SJCRH30 (cell line): Measurements from ENCODE around the gene VSIR. TPM values are rescaled to one million over a fixed set of nuclear protein-coding genes. Genes with fewer than 3 reads are reported as not detected.

Experiments
- DNase-seq, 2 experiments: peaks; one replicate each; pipeline ENCODE4 v3.0.0-alpha.2; 2015 to 2020
- H3K27ac ChIP-seq: fragments of 250-450 bp; sonication (Bioruptor Pico); 2 replicates; pipeline ENCODE4 v1.5.1; 2020; ENCODE audit warnings: mild to moderate bottlenecking, moderate library complexity
- H3K27me3 ChIP-seq: fragments of 250-450 bp; sonication (Bioruptor Pico); 2 replicates; pipeline ENCODE4 v1.5.1; 2020; ENCODE audit warnings: mild to moderate bottlenecking, moderate library complexity
- H3K36me3 ChIP-seq: fragments of 250-450 bp; sonication (Bioruptor Pico); 2 replicates; pipeline ENCODE4 v1.5.1; 2020; ENCODE audit warnings: mild to moderate bottlenecking, moderate library complexity
- H3K4me1 ChIP-seq: fragments of 250-450 bp; sonication (Bioruptor Pico); 2 replicates; pipeline ENCODE4 v1.5.1; 2020; ENCODE audit warnings: mild to moderate bottlenecking, moderate library complexity
- H3K4me3 ChIP-seq: fragments of 250-450 bp; sonication (Bioruptor Pico); 2 replicates; pipeline ENCODE4 v1.5.1; 2020; ENCODE audit warnings: mild to moderate bottlenecking, moderate library complexity
- H3K9me3 ChIP-seq: fragments of 250-450 bp; sonication (Bioruptor Pico); replicated peaks from 2 replicates; pipeline ENCODE4 v1.5.1; 2020; ENCODE audit warnings: mild to moderate bottlenecking, moderate library complexity
- total RNA-seq: library from RNA; depleted of rRNA; stranded (reverse); fragments of >200 nt; shearing (Covaris generic); gene quantifications from 2 replicates; pipeline ENCODE4 v1.2.3, GENCODE V29; 2014

The VSIR gene
- total RNA-seq, 1 experiment from 2014 or later = 2.6 TPM

DNA sequence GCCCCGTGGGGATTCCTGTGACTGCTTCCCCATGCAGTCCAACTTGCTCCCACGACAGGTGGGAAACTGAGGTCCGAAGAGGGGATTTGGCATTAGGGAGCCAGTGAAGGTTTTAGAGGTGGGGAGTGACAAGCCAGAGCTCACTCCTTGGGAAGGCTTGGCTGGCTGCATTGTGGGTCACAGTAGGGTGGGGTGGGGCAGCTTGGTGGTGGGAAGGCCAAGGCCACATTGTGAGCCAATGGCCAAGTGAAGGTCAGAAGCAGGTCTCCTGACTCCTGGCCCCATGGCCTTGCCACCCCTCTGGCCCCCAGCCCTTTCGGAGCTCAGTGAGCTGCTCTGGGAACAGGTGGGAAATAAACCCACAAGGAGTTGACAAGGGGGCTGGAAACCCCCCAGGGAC is 56.3 kb downstream of the VSIR start:
- no peak for DNase-seq
- Histone ChIP-seq H3K4me1 (peaks cover 9% of the 10 kb centered on the region), H3K27ac (no peak overlapping the region), H3K27me3 (no peaks in the 10 kb centered on the region), H3K9me3 (no peaks in the 10 kb centered on the region), H3K36me3 (no peaks in the 10 kb centered on the region), H3K4me3 (no peak overlapping the region)

GRCh38 chr10:71716426-71716825 is 56.9 kb downstream of the VSIR start:
- Histone ChIP-seq H3K27me3 (no peaks in the 10 kb centered on the region), H3K4me3 (no peak overlapping the region), H3K36me3 (no peaks in the 10 kb centered on the region), H3K27ac (no peak overlapping the region), H3K4me1 (peaks cover 9% of the 10 kb centered on the region), H3K9me3 (no peaks in the 10 kb centered on the region)
- DNase-seq = no peak

DNA sequence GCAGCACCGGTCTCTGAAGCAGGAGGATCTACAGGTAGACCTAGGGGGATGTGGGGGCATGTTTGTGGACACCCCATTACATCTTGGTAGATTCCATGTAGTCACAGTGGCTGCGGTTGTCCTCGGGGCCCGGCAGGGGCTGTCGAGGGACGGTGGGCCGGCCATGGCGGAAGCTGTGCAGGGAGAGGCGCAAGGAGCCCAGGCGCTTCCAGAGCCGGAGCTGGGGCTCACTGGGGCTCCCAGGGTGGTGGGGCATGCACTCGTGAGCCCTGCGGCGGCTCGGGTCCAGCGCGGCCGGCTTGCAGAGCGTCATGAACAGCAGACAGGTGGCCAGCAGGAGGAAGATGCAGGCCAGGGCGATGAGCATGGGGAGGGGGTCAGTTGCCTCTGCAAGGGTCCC is 57.5 kb downstream of the VSIR start:
- Histone ChIP-seq H3K4me1 (peaks cover 9% of the 10 kb centered on the region), H3K27ac (no peak overlapping the region), H3K4me3 (no peak overlapping the region), H3K27me3 (no peaks in the 10 kb centered on the region), H3K36me3 (no peaks in the 10 kb centered on the region), H3K9me3 (no peaks in the 10 kb centered on the region)
- DNase-seq = no peak

DNA sequence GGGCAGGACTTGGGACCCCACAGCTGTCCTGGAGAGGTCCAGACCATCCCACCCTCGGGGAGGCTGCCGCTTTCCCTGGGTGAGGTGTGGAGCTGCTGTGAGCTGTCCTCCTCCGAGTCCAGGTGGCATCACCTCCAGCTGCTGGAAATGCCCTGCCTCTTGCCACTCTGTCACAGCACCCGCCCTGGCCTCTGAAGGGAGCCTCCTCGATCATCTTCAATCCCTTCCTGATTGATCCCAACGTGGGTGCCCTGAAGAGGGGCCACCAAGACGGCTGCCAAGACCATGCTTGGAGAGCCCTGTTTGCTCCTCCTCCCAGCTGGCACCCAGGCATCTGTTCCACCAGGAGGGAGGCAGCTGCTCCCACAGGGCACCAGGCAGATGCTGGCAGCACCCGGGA is 58.3 kb downstream of the VSIR start:
- DNase-seq = no peak

GRCh38 chr10:71714592-71714991 is 58.7 kb downstream of the VSIR start:
- no peak overlapping the region for H3K4me3 ChIP-seq
- no peaks in the 10 kb centered on the region for H3K36me3 ChIP-seq
- H3K4me1 ChIP-seq = peaks cover 9% of the 10 kb centered on the region
- H3K27me3 ChIP-seq = no peaks in the 10 kb centered on the region
- no peaks in the 10 kb centered on the region for H3K9me3 ChIP-seq
- H3K27ac ChIP-seq = no peak overlapping the region
- no peak for DNase-seq

More for the DNA sequence above, 58.3 kb downstream of the VSIR start:
- Histone ChIP-seq H3K4me1 (peaks cover 9% of the 10 kb centered on the region), H3K36me3 (no peaks in the 10 kb centered on the region), H3K27ac (no peak overlapping the region), H3K9me3 (no peaks in the 10 kb centered on the region), H3K27me3 (no peaks in the 10 kb centered on the region), H3K4me3 (no peak overlapping the region)

DNA sequence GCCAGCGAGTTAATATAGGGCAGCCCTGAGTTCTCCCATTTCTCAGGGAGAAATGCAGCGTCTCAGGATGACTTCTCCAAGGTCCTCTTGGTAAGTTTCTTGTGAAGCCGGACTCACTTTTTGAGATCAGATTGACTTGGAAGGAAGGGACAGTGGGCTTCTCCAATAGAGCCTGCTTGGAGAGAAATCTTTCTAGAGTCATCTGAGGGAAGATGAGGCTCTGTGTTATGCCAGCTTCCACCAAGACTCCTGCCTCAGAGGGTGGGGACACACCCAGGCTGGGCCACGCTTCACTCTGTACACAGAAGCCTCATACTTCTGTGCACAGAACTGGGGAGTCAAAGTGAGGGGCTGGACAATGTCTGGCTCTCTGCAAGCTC is 59.3 kb downstream of the VSIR start:
- Histone ChIP-seq H3K27ac (no peak overlapping the region), H3K4me1 (peaks cover 9% of the 10 kb centered on the region), H3K27me3 (no peaks in the 10 kb centered on the region), H3K36me3 (no peaks in the 10 kb centered on the region), H3K9me3 (no peaks in the 10 kb centered on the region), H3K4me3 (no peak overlapping the region)
- no peak for DNase-seq

DNA sequence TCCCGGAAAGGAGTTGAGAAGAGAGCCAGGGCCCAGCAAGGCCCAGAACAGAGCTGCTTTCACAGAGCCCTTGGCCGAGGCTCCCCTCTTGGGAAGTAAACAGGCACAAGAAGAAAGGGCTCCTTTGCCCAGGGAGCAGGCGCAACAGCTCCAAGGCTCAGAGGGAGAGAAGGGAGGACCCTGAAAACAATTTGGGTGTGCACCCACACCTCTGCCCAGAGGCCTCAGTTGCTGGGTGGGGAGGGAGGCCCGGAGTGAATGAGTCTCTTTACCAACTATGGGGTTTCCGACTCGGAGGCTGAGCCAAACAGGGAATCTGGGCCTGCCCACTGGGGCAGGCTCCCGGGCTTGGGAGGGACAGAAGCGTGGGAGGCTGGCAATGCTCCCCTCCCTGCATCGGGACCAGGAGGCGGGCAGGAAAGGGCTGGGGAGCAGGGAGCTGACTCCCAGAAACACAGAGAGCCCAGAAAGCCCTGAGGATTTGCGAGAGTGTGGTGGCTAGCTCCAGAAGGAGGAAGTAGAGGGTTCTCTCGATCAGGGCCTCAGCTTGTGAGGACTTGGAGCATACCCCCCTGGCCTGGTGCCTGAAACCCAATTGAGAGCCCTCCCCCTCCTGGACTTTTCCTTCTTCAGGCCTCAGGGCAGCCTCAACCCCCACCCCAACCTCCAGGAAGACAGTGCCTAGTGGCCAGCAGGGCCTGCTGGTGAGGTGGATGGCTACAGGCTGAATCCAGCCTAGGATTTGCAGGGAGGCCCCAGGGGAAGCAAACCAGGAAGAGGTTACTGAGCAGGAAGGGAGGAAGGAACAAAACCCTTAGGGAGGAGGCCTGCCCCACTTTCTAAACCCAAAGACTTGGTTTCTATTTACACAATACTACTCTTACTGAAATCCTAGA is 59.9 kb downstream of the VSIR start:
- H3K4me3 ChIP-seq = no peak overlapping the region
- H3K36me3 ChIP-seq = no peaks in the 10 kb centered on the region
- H3K4me1 ChIP-seq = peaks cover 9% of the 10 kb centered on the region
- H3K27me3 ChIP-seq = no peaks in the 10 kb centered on the region
- DNase-seq = peak in 1 of 2 experiments; percentile 23
- no peak overlapping the region for H3K27ac ChIP-seq
- H3K9me3 ChIP-seq = no peaks in the 10 kb centered on the region

DNA sequence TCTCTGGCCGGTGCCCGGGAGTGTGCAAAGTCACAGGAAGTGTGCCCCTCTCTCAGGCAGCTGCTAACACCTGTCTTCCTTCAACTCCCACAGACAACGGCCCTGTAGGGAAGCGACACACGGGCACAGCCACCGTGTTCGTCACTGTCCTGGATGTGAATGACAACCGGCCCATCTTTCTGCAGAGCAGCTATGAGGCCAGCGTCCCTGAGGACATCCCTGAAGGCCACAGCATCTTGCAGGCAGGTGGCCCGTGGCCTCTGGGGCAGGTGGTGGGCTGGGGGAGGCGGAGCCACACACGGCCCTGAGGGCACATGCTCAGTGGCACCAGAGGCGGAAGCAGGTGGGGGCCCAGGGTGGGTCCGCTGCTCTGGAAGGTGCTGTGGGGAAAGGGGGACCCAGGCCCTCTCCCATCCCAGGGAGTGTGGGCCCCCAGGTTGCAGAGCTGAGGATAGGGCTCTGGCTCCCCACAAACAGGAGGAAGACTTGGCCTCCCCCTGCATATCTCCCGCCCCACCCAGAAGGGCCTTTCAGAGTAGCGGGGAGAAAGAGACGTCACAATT is 60.7 kb downstream of the VSIR start:
- Histone ChIP-seq H3K27me3 (no peaks in the 10 kb centered on the region), H3K4me1 (peaks cover 9% of the 10 kb centered on the region), H3K36me3 (no peaks in the 10 kb centered on the region), H3K4me3 (no peak overlapping the region), H3K9me3 (no peaks in the 10 kb centered on the region), H3K27ac (no peak overlapping the region)
- DNase-seq = no peak

DNA sequence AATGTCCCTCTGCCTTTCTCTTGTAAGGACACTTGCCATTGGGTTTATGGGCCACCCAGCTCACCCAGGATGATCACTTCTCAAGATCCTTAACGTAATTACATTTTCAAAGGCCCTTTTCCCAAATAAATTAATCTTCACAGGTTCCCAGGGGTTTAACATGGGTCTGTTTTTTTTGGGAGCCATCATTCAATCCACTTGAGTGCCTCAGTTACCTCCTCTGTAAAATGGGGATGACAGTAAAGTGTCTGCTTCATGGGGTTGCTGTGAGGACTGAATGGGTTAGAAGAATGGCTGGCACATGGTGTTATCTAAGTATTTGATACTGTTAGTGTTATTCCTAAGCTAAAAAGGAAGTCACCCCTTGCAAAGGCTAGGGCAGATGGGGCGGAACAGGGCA is 61.1 kb downstream of the VSIR start:
- no peaks in the 10 kb centered on the region for H3K36me3 ChIP-seq
- peaks cover 9% of the 10 kb centered on the region for H3K4me1 ChIP-seq
- H3K27ac ChIP-seq = no peak overlapping the region
- no peak overlapping the region for H3K4me3 ChIP-seq
- DNase-seq = no peak
- no peaks in the 10 kb centered on the region for H3K27me3 ChIP-seq
- H3K9me3 ChIP-seq = no peaks in the 10 kb centered on the region

DNA sequence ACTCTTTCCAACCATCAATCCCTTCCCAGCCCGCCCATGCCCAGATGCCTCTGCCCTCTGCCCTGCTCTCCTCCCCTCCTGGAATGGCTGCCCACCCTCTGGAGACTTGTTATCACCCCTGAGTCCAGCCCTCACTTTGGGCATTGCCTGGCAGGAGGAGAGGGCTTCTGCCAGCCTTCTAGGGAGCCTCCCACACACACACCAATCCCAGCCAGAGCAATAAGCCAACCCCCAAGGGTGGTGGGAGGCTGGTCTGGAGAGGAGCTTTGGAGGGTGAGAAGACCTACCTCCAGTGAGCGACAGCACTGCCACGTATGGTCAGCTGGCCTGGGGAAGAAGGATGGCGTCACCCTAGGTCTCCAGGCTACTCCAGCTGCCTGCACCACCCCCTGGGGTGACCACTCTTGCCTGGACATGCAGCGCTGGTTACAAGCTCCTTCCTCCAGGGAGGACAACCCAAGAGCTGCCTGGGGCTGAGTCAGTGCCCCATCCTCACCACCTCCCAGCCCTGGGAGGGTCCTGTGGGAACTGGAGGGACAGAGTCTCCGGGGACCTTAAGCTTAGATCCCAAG is 62.2 kb downstream of the VSIR start:
- H3K4me1 ChIP-seq = peaks cover 9% of the 10 kb centered on the region
- no peak overlapping the region for H3K4me3 ChIP-seq
- H3K9me3 ChIP-seq = no peaks in the 10 kb centered on the region
- no peak overlapping the region for H3K27ac ChIP-seq
- peak in 1 of 2 experiments; percentile 30 for DNase-seq
- no peaks in the 10 kb centered on the region for H3K27me3 ChIP-seq
- no peaks in the 10 kb centered on the region for H3K36me3 ChIP-seq

DNA sequence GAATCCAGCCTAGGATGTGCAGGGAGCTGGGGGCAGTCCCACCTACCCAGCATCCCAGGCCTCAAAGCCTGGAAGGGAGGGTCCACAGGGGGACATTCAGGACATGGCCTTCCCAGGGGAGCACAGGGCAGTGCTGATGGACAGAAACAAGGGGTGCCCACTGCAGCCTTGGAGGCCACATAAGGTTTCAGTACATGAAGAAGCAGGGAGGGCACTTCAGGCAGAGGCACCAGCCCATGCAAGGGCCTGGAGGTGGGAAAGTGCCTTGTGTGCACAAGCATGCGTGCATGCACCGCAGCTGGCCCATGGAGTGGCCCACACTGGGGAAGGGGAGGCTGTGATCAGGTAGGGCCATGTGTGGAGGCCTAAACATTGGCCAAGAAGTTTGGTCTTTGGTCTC is 62.8 kb downstream of the VSIR start:
- Histone ChIP-seq H3K9me3 (no peaks in the 10 kb centered on the region), H3K36me3 (no peaks in the 10 kb centered on the region)
- DNase-seq = no peak

DNA sequence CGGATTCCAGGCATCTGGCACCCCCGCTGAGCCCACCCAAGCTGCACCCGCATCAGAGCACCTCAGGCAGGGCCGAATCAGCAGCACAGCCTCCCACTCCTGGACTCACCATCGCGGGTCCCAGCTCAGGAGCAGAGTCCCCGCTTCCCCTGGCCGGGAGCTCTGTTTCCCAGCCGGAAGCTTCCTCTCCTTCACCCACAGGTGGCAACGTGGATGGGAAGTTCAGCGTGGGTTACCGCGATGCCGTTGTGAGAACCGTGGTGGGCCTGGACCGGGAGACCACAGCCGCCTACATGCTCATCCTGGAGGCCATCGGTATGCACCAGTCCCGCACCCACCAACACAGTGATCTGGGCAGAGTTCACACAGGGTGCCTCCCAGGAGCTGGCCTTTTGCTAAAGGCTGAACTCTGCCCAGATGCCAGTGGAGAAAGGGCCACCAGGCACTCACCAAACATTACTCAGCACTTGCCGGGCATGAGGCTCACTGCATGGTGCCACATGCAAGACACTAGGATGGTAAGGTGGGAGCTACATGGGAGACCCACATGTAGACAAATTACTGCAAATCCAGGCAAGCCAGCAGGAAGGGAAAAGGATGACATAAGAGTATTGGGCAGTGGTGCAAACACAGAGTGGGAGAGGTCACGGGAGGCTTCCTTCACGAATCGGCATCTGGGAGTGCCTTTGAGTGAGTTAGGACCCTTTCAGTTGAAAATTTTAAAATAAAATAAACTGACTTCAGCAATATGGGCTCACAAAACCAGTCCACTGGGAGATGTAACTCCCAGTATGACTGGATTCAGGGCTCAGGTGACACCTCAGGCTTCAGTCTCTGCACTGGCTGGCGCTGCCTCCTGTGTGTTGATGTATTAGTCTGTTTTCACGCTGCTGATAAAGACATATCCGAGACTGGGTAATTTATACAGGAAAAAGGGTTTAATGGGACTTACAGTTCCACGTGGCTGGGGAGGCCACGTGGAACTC is 64.1 kb downstream of the VSIR start:
- no peaks in the 10 kb centered on the region for H3K9me3 ChIP-seq
- peaks cover 9% of the 10 kb centered on the region for H3K4me1 ChIP-seq
- no peak overlapping the region for H3K27ac ChIP-seq
- DNase-seq = no peak
- no peaks in the 10 kb centered on the region for H3K27me3 ChIP-seq
- no peak overlapping the region for H3K4me3 ChIP-seq
- no peaks in the 10 kb centered on the region for H3K36me3 ChIP-seq

More for the DNA sequence above, 62.8 kb downstream of the VSIR start:
- no peak overlapping the region for H3K27ac ChIP-seq
- no peak overlapping the region for H3K4me3 ChIP-seq
- H3K27me3 ChIP-seq = no peaks in the 10 kb centered on the region
- peaks cover 9% of the 10 kb centered on the region for H3K4me1 ChIP-seq

DNA sequence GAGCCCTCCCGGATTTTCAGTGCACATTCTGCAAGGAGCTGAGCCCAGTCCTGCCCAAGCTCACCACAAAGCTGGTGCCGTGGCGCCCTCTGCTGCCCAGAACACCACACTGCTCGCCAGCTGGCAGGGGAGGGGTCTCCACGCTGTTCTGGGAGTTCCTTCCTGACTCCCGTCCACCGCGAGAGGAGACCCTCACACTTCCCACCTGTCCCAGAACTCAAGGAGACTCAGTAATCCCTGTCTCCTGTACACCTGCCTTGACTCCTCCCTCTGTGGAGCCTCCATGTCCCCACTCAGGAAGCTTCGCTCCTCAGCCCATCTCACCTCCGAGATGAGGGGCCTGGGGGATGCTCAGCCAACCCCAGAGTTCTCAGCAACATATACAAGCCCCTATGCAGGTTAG is 65.0 kb downstream of the VSIR start:
- Histone ChIP-seq H3K27ac (no peak overlapping the region), H3K9me3 (no peaks in the 10 kb centered on the region), H3K36me3 (no peaks in the 10 kb centered on the region), H3K4me3 (no peak overlapping the region), H3K27me3 (no peaks in the 10 kb centered on the region), H3K4me1 (peaks cover 2% of the 10 kb centered on the region; the same call in 1 of the 2 replicates)
- DNase-seq = peak; percentile 42 to 62

DNA sequence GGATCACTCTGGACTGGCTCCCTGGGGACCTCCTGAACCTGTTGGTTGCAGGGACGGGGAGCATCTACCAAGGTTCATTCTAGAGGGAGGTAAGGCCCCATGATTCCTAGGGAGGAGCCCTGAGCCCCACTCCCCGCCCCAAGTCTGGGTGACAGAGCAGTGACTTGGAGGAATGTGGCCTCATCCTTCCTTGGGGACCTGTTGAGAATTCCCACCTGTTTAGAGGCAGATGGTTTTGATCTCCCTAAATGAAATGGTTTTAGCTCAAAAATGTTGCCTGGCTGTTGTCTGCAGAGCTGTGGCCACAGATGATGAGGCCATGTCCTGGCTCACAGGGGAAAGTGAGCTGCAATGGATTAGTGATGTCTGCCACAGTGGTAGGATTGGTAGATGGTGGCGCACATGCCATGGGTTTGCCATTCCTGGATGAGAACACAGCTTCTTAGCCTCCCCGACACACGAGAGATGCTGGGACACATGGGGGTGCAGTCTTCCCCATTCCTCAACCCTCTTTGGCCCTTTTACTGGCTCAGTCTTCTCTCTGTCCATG is 66.0 kb downstream of the VSIR start:
- Histone ChIP-seq H3K27ac (no peak overlapping the region), H3K4me1 (no peaks in the 10 kb centered on the region), H3K27me3 (no peaks in the 10 kb centered on the region), H3K4me3 (no peak overlapping the region), H3K36me3 (no peaks in the 10 kb centered on the region), H3K9me3 (no peaks in the 10 kb centered on the region)
- DNase-seq = no peak
